C4-2B (cell line): ENCODE measurements around the gene TPK1.

ENCODE experiments used
- ZFX ChIP-seq: fragments of 450-650 bp; IDR thresholded peaks from 2 replicates; pipeline ENCODE4 v1.6.1; 2017
- TF ChIP-seq, protein P1 (sequence below): fragments of 450-650 bp; conservative IDR thresholded peaks from 2 replicates; pipeline ENCODE4 v1.5.1; 2017; ENCODE audit warnings: mild to moderate bottlenecking

DNA sequence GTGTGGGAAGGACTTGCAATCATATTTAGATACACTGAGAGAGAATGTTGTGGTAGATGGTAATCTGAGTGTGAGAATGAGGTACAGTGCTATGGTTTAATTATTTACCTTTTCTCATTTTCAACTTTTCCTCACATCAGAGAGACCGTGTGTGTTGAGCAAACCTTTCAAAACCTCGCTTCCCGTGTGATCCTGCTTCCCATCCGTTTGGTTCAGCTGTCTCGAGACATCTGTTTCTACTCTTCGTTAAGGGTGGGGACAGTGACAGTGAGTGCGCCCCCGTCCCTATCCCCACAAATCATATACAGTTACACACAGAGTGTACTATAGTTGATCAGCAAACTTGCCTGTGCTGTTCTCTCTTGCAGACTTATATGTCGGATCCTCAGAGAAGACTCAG lies 399.4 kb downstream of the TPK1 start:
- TF ChIP-seq, protein P1, sequence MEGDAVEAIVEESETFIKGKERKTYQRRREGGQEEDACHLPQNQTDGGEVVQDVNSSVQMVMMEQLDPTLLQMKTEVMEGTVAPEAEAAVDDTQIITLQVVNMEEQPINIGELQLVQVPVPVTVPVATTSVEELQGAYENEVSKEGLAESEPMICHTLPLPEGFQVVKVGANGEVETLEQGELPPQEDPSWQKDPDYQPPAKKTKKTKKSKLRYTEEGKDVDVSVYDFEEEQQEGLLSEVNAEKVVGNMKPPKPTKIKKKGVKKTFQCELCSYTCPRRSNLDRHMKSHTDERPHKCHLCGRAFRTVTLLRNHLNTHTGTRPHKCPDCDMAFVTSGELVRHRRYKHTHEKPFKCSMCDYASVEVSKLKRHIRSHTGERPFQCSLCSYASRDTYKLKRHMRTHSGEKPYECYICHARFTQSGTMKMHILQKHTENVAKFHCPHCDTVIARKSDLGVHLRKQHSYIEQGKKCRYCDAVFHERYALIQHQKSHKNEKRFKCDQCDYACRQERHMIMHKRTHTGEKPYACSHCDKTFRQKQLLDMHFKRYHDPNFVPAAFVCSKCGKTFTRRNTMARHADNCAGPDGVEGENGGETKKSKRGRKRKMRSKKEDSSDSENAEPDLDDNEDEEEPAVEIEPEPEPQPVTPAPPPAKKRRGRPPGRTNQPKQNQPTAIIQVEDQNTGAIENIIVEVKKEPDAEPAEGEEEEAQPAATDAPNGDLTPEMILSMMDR, result no peak
- no peak for TF ChIP-seq ZFX
